MM.1S (cell line): ENCODE results near the gene PGLYRP3.

Source experiments
- CTCF ChIP-seq: fragments of 300-600 bp; sonication (generic); IDR thresholded peaks from 2 replicates; pipeline ENCODE4 v1.5.1; 2016; ENCODE audit warnings: antibody characterized with exemption, low read length, mixed read lengths
- EZH2 ChIP-seq: fragments of 300-600 bp; sonication (generic); optimal IDR thresholded peaks from 2 replicates; pipeline ENCODE3; 2017; ENCODE audit warnings: low read depth, mild to moderate bottlenecking, antibody characterized with exemption, low read length, mixed read lengths

- TF ChIP-seq CTCF, result peak; percentile 100
- no peak for TF ChIP-seq EZH2
Observed at GRCh38 chr1:153277852-153278251, 34.9 kb downstream of the PGLYRP3 start.
